Measurements from ENCODE around the gene FGF8.

DNA sequence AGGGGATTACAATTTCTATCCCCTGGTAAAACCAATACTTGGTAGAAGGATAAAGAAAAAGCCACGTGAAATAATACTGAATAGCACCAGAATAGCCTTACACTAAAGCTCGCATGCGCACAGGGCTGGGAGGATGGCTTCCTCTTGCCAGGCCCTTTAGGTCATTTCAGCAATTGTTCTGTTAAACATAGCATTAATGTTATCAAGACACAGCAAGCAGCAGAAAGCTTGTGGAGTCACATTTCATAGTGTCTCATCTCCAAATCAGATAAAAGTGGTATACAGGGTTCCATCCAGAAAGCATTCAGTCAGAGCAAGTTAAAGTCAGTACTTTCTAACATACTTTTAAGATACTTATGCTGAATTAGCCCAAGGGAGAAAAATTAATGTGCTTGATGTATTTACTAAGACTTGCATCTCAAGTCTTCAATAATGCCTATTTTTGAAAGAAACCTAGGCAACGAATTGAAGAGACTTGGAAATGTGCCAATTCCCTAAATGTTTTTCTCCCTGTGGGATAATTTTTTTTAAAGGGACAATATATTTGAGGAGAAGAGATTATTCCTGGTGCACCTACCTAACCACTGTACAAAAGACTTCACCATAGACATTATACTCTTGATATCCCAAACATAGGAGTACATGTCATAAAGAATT is 21.6 kb upstream of the FGF8 start:
- no peak for TF ChIP-seq POLR2A (IDR thresholded peaks at IDR 0.05; ENCODE audit: low read length)
- no peak for TF ChIP-seq GATA1 (IDR thresholded peaks at IDR 0.05; ENCODE audit: low read depth, low read length)

All from erythroblast (primary cell).